NCI-H187 (cell line): Measurements from ENCODE around the gene TMEM126A.
"Not testable (repeated sequence)": the region's sequence is repeated elsewhere in the genome, so short reads cannot be mapped to it uniquely, and the experiment has no call there.

Source experiments
- DNase-seq, 2 experiments: peaks; one replicate each; lab custom pipeline; 2025; lab: John Stamatoyannopoulos, UW

Gene TMEM126A

DNA sequence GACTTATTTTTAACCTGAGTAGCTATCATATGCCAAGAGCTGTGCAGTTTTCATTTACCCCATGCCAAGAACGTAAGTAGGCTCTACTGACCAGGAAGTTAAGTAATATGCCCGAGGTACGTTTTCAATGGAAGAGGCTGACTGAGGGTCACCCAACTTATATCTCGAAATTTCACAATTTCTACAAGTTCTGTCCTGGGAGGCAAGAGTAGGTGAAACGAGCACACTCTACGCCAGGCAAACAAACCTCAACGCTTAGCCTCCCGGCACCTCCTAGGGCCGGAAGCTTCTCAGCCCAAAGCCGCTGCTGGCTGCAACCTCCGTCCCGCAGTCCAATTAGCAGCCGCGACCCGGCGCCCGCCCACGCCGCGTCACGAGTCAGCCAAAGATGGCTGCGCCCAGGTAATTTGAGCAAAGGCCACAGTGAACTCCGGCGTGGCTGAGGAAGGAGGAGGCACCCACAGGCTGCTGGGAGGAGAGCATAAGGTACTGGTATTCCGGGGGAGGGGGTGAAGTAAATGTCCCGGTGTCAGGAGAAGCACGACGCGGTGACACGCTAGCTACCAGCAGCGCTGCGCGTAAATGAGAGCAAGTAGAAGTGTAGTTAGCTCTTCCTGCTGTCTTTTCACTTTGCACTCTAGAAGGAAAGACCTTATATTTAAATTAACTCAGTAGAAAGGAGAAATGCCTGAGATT lies at the start of gene TMEM126A:
TSS of gene TMEM126A (plus strand) at position 364 of the 696 bp plus-strand sequence. CDS start 2,289 bp downstream, outside the sequence.
- peak; percentile 73 to 78 for DNase-seq

DNA sequence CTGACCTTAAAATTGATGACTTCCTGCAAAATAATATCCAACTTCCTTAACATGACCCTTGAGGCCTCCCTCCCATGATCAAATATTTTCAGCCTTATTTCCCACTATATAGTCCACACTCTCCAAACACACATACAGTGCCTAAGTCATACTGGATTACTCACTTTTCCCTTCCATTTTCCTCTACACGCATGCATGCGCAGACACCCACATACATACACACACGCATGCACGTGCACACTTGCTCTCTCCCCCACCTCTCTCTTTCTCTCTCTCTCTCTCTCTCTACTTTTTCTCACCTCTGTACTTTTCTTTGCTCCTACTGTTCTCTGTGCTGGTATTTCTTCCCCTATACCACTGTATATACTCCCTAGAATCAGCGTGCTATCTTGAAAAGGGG lies 48.7 kb upstream of the TMEM126A start:
- DNase-seq, result no peak

DNA sequence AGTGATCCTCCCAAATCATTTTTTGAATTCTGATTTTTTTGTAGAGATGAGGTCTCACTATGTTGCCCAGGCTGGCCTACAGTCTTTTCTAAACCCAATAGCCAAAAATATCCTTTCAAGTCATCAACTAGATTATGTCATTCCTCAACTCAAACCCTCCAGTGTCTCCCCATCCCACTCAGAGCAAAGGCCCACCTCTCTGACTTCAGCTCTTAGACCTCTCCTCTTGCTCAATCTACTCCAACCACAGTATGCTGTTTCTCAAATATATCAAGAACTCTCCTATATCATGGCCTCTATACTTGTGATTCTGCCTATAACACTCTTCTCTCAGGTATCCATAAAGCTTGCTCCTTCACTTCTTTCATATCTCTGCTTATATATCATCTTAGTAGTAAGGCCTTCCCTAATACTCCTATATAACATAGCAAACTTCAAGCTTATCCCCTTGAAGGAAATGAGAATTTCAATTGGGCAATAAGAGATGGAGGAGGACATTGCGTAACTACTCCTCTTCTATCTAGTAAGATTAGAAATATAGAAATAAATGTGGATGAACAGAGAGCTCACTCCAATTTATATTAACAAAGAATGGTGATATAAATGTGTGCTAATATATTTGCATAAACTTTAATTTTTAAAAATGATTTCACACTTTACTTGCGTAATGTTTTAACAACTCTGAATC lies 45.1 kb upstream of the TMEM126A start:
- DNase-seq, result no peak

GRCh38 chr11:85603220-85603619 lies 44.5 kb upstream of the TMEM126A start:
- DNase-seq, result no peak

- DNase-seq, result not testable (repeated sequence)
These were observed 41.5 kb upstream of the TMEM126A start for GRCh38 chr11:85606237-85606636.

GRCh38 chr11:85608621-85609020 lies 39.1 kb upstream of the TMEM126A start:
- not testable (repeated sequence) for DNase-seq

DNA sequence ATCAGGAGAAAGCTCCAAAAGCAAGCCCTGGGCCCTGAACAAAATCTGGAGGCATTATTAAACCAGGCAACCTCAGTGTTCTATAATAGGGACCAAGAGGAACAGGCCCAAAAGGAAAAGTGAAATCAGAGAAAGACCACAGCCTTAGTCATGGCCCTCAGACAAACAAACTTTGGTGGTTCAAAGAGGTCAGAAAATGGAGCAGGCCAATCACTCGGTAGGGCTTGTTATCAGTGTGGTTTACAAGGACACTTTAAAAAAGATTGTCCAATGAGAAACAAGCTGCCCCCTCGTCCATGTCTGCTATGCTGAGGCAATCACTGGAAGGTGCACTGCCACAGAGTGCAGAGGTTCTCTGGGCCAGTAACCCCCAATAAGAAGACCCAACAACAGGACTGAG lies 38.5 kb upstream of the TMEM126A start:
- DNase-seq, result not testable (repeated sequence)

- DNase-seq, result not testable (repeated sequence)
These were observed 36.1 kb upstream of the TMEM126A start for GRCh38 chr11:85611643-85612042.

GRCh38 chr11:85619499-85619898 lies 28.3 kb upstream of the TMEM126A start:
- DNase-seq, result no peak

- no peak for DNase-seq
These were observed 27.5 kb upstream of the TMEM126A start for GRCh38 chr11:85620256-85620655.

GRCh38 chr11:85626496-85626895 lies 21.3 kb upstream of the TMEM126A start:
- no peak for DNase-seq

- DNase-seq, result peak in 1 of 2 experiments; percentile 47
These were observed 20.3 kb upstream of the TMEM126A start, which contains the start of gene DLG2 for GRCh38 chr11:85627332-85627997. Gene DLG2, minus strand, starts transcription at chr11:85627344.

DNA sequence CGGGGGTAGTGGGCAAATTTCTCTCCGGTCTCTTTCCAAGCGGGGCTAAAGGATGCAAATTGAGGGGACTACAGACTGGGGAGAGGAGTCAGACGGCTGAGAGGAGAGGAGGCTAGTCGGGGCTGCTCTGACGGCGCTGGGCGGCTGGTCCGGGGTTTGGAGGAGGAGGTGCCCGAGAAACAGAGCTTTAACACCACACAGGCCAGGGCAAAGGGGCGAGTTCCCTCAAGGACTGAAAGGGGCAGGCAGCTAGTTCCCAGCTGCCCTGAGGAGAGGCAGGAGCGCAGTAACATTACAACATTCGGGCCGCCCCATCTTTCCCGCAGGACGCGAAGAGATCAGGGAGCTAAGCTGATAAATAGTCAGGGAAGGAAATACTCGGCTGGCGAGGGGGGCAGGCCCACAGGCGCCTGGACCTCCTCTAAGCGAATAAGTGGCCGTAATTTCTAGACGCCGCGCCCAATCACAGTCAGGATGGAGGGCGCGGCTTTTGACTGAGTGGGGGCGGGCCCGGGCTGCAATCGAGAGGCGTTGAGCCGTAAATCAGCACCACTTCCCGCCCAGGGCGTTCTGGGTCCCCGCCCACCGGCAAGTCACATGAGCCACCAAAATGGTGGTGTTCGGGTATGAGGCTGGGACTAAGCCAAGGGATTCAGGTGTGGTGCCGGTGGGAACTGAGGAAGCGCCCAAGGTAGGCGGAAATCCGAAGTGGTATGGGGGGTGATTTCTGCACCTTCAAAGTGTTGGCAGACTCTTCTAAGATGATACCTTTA lies 19.6 kb upstream of the TMEM126A start, which contains the start of gene TMEM126B:
TSS of gene TMEM126B (plus strand) at position 596 of the 773 bp plus-strand sequence. CDS start at position 611, 15 bp downstream.
- DNase-seq, result peak; percentile 86 to 98

GRCh38 chr11:85628771-85629341 lies 18.9 kb upstream of the TMEM126A start:
- DNase-seq, result no peak

DNA sequence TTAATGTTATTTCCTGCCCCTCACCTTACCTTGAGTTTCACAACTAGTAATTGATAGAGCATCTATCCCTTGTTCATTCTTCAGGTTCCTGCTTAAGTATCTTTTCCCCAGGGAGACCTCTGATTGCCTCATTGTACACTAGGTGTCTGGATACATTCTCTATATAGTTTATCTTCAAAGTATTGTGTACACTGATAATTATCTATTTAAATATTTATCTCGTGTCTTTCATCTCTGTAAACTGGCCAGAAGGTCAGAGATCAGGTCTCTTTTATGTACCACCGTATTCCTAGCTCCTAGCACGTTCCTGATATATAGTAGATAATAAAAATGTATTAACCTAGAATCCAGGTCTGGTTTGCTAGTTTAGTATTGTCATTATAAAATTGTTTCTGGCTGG lies 13.0 kb upstream of the TMEM126A start:
- DNase-seq, result no peak

GRCh38 chr11:85643191-85643614 lies 4.6 kb upstream of the TMEM126A start:
- DNase-seq, result no peak

DNA sequence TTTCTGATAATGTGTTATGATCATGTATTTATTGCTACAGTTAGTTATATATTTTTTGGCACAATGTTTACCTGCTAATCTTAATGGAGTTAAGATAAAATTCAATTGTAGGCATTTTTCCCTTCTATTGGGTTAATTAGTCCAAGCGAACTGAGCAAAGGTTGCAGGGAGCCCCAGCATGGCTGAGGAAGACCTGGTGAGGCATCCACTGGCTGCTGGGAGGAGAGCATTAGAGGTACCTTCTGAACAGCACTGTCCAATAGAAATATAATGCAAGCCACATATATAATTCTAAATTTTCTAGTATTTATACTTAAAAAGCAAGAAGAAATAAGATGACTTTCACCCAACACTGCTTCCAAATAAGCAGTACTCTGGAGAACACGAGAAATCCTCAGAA lies 689 bp upstream of the TMEM126A start:
- DNase-seq, result no peak

DNA sequence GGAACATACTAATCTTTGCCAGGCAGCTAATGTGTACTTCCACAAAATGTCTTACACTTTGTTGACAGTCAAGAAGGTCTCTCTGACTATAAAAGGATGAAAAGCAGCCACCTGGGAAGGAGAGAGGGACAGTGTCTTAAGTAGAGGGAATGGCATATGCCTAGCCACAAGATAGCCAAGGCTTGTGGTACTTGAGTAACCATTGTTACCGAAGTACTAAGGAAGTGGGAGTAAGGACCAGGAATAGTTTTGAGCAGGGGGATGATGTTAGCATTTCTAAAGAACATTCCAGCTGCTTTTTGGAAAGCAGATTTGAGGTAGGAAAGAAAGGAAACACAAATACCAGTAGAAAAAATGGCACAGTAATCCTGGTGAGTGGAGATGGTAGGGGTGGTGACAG lies 3.4 kb downstream of the TMEM126A start:
- DNase-seq, result no peak

GRCh38 chr11:85652786-85653447 lies 5.2 kb downstream of the TMEM126A start:
- DNase-seq, result no peak

GRCh38 chr11:85654343-85654742 lies 6.6 kb downstream of the TMEM126A start:
- DNase-seq, result not testable (repeated sequence)

DNA sequence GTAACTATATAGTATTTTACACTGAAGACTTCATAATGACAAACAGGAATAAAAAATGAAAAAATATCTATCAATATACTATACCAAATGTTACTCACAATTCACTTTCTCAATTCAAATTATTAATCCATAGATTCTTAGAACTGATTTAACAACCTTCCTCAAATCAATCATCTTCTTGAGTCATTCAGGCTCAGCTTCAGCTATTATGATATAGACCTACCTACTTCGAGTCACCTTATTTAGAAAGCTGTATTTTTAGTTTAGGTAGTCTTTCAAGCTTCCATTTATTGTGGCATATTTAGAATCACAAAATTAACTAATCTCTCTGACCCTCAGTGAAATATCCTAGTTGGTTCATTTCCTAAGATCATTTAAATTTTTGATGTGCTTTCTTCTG lies 9.0 kb downstream of the TMEM126A start:
- DNase-seq, result no peak
